Stimulated activated CD8-positive, alpha-beta memory T cell treated with anti-CD3 and anti-CD28 coated beads, Interleukin-15, amount 100 ng/mL, for 48 hours (primary cell): ENCODE data around the gene PPIF.
"Not testable (repeated sequence)": the region's sequence is repeated elsewhere in the genome, so short reads cannot be mapped to it uniquely, and the experiment has no call there.

Source experiments
- DNase-seq, 2 donors: peaks; one replicate each; pipeline ENCODE4 v3.0.0-alpha.2; 2020; ENCODE audit warnings: low read depth in 2 of 2

PPIF gene

DNA sequence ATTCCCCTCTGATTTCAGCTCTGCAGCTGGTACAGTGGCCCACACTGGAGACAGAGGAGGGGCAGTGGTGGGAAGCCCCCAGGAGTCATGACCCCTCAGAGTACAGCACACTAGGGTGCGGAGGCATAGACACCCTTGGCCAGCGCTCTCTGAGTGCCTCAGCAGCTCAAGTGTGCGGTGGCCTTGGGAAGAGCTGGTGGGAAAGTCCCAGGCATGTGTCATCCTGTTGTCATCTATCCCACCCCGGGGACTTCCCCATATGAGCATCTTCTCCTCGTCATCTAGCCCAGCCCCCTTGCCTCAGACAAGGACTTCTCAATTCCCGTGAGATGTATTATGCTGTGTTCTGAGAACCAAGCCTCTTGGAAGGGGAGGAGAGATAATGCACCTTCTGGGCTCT is 15.6 kb upstream of the PPIF start:
- DNase-seq: peak; percentile 82

DNA sequence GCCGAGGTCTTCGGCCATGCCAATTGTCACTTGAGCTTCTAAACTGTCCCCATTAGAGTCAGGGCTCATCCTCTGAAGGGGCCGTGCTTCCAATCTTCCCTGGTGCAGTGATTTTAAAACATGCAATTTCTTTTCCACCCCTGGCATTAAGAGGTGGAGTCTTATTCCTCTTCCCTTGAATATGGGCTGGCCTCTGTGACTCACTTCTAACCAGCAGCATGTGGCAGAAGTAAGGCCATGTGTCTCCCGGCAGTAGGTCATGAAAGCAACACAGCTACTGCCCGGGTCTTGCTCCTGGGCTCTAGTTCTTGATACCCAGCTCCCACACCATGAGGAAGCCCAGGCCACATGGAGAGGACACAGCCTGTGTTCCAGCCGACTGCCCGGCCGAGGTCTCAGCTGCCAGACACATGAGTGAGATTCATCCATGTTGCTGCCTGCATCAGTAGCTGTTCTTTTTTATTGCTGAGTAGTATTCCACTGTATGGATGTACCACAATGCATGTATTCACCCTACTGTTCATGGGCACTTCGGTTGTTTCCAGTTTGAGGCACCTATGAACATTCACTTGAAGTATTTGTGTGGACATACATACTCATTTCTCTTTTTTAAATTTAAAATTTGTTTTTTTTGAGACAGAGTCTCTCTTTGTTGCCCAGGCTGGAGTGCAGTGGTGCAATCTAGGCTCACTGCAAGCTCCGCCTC is 14.5 kb upstream of the PPIF start:
- DNase-seq: not testable (repeated sequence)

DNA sequence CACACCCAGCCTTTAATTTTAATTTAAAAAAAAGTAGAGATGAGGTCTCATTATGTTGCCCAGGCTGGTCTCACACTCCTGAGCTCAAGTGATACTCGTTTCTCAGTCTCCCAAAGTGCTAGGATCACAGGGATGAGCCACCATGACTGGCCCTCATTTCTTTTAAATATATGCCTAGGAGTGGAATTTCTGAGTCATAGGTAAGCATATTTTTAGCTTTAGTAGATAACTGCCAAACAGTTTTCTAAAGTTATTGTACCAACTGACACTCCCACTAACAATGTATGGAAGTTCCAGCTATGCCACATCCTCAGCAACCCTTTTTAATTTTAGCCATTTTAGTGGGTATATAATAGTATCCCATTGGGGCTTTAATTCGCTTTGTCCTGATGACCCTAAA is 13.8 kb upstream of the PPIF start:
- no peak for DNase-seq

DNA sequence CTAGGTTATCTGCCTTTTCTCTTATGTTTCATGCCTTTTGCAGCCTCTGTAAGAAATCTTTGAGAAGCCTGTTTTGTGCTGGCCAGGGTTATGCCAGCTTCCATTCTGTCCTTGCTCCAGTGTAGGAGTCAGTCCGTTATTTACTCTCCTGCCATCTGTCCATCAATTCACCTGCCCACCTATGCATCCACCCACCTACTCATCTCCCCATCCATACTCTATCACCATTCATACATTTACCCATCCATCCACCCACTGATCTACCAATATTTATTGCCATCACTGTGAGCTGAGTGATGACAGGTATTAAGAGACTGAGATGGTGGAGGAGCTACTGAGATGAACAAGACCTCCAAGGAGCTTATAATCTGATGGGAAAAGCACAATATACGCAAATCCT is 12.7 kb upstream of the PPIF start:
- DNase-seq: no peak

DNA sequence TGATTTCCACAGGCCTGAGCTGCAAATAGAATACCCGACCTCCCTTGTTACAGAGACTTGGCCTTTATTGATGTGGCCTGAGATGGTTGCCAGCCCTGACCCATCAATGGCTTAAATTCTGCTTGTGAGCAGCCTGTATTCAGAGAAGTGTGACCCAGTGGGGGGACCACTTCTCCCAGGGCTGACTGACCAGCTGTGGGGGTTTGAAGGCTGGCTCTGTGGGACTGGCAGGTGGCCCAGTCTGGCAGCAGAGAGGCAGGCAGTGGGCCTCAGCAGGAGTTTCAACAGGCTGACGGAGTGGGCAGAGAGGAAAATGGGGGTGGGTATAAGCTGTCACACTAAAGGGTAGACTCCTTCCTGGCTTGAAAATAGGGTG is 12.2 kb upstream of the PPIF start:
- DNase-seq: no peak

DNA sequence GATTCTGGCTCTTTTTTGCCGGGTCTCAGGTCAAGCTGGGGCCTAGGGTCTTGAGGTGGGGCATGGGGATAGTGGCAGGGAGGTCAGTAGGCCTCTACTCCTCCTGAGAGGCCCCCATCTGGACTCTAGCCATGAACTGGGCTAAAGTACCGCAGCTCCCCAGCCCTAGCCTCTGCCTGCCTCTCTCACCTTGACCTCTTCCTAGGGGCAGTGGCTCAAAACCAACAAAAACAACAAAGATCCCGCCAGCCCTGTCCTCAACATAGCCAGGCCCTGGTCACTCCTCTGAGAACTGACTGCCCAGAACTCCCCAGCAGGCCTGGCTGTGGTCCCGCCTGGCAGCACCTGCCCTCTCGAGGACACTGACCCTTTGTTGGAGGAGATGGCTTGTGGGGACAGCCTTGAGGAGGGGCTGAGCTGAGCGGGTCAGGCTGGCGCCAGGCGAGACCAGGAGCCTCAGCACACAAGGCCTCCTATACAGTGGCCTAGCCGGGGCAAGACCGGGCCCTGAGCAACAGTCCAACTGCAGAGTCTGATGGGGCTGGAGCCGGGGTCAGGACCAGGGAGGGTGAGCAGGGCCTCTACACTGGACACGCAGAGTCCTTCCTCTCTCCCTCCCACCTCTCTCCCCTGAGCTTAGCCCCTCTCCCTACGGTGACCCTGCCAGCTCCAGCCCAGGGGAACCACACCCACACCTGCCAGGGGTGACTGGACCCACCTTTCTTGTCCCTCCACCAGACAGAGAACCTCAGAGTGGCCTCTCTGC is 11.6 kb upstream of the PPIF start:
- no peak for DNase-seq

DNA sequence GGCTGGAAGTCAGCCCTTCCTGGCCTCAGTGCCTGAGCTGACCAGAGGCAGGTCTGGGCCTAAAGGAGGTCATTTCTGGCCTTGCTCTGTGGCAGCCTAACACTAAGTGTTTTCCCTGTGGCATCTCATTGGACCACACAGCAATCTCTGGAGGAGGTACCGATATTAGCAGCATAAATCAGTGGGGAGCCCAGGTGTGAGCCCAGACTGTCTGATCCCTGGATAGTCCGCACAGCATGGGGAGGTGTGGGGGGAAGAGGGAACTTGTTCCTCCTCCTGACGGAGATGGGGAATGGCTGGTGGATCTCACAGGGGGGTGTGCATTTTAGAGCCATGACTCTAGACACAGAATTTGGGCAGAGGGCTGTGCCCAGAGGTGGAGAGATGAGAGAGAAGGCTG is 11.0 kb upstream of the PPIF start:
- no peak for DNase-seq

DNA sequence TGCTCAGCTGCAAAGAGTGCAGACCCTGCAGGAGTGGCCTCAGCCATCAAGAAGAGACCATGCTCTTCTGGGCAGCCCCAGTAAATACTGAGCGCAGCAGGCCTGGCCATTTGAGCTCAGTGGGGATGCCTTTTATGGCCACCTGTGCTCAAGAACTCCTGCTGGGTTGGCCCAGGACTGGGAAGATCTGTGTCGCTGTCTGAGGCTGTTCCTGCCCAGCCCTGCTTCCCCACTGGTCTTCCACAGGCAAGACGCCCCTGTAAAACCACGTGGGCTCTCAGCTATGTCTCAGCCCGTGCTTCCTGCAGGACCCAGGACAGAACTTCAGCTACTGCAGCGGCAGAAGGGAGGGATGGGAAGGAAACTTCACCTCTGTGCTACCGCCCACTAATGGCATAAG is 10.5 kb upstream of the PPIF start:
- no peak for DNase-seq

DNA sequence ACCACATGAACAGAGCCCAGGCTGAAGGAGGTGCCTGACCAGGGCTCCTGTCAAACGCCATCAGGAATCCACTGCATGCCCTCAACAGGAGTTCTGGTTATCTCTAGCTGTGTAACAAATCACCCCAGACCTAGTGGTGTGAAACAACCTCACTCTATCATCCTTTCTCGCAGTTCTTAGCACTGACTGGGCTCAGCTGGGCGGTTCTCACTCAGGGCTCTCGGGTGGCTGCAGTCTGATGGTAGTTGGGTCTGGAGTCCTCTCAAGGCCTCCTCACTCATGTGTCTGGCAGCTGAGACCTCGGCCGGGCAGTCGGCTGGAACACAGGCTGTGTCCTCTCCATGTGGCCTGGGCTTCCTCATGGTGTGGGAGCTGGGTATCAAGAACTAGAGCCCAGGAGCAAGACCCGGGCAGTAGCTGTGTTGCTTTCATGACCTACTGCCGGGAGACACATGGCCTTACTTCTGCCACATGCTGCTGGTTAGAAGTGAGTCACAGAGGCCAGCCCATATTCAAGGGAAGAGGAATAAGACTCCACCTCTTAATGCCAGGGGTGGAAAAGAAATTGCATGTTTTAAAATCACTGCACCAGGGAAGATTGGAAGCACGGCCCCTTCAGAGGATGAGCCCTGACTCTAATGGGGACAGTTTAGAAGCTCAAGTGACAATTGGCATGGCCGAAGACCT is 9.3 kb upstream of the PPIF start:
- DNase-seq: not testable (repeated sequence)

DNA sequence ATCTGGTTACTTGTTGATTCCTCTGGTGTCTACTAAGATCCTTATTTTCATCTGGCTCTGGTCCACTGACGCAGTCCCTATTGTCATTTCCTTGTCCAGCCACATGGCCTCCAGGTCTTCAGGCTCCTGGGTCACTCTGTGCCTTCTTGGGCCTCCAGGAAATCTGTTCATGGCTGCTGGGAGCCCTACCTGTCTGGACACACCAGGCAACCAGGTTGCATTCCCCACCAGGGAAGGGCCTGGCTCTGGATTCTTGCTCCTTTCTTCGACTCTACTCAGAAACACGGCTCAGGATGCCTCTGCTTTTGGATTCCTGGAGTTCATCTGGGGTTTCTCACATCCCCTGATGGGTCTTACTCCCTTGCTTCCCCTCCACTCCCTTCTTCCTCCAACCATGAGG is 8.0 kb upstream of the PPIF start:
- DNase-seq: no peak

DNA sequence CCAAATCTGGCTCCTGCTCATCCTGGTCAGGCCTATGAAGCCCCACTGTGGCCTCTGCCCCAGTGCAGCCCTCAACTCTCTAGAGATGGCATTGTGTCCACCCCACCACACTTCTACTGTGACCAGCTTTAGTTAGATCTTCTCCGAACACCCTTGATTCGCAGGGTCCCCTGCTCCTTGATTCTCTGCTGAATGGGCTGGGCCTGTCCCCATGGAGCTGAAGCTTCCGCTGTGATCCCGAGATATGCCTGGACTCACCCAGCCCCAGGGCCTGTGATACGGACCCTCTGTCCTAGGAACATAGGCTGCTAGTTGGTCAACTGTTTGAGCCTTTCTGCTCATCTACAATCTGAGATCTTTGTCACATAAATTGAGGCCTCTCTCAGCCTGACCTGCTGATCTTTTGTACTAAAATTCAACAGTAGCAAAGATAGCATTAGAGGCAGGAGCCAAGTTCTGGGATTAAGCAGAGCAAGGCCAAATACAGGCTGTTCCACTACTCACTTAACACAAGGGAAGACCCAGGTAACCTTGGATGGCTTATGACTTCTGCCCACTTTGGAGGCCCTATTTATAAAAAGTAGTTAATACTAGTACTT is 6.5 kb upstream of the PPIF start:
- no peak for DNase-seq

DNA sequence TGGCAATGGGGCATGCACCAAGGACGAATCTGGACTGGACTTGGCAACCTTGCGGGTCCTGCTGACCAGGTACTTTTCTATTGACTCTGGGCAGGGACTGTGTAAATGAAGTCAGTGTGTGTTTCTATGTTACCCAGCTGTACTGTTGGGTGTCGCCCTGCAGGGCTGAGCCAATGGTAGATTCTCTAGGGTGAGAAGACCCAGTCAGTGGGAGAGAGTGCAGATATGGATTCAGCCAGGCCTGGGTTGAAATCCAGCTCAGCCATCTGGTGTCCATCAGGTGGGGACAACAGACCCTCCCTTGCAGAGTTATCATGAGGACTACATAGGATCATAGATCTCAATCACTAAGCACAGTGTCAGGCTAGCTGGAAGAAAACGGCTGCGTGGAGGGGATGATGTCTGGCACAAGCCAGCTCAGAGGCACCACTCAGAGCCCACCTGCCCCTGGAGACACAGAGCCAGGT is 4.9 kb upstream of the PPIF start:
- DNase-seq: no peak

DNA sequence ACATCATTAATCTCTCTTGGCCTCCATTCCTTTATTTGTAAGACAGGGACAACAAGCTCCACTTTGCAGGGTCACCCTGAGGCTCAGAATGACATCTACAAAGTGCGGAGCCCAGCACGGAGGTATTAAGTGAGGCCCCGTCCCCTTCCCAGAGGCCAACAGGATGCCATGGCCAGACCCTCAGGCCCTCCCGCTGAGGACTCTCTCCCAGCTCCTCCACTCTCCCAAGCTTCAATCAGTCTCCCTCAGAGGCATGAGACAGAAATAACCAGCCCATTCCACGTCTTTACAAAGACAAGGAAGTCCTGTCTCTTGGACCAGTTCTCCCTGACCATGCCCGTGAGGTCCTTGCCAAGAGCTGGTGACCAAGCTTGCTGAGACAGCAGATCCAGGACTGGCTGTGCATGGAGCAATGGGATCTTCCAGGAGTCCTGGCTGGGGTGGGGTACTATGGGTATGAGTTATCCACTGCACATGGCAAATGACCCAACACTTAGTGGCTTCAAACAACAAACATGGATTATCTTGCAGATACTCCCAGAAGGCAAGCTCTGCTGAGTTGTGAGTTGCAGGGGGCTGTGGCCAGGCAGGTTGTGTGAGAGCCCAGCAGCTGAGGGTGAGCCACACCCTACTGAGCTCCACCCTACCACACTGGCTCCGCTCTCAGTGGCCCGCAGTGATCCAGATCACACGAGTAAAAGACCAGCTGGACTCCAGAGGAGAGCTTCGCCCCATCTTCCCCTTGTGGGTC is 4.3 kb upstream of the PPIF start:
- DNase-seq: no peak

DNA sequence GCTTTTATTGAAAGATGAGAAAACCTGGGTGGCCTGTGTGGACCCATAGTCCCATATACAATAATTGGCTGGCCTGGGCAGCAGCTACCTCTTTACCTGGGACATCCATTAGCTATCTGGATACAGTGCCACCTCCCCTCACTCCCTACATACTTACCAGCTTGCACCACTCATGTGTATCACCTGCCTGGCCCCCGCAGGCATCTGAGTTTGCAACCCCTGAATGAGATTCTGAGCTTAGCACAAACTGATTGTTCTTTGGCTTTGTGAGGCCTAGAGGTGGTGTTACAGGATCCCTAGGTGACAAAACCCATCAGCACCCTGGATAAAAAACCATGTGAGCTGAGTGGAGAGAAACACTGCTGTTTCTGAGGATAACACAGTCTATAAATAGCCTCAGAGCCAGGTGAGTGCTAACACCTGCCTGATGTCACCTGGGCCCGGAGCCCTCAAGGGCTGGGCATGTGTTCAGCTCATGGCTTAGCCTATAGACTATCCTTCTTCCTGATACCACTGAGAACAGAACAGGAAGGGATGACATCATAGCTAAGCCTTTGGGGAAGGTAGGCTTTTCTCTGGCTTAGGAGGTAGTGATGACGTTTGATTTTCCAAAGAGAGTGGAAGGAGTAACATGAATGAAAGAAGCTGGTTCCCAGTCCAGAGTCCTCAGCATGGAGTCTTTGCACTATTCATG is 2.6 kb upstream of the PPIF start:
- DNase-seq: no peak

DNA sequence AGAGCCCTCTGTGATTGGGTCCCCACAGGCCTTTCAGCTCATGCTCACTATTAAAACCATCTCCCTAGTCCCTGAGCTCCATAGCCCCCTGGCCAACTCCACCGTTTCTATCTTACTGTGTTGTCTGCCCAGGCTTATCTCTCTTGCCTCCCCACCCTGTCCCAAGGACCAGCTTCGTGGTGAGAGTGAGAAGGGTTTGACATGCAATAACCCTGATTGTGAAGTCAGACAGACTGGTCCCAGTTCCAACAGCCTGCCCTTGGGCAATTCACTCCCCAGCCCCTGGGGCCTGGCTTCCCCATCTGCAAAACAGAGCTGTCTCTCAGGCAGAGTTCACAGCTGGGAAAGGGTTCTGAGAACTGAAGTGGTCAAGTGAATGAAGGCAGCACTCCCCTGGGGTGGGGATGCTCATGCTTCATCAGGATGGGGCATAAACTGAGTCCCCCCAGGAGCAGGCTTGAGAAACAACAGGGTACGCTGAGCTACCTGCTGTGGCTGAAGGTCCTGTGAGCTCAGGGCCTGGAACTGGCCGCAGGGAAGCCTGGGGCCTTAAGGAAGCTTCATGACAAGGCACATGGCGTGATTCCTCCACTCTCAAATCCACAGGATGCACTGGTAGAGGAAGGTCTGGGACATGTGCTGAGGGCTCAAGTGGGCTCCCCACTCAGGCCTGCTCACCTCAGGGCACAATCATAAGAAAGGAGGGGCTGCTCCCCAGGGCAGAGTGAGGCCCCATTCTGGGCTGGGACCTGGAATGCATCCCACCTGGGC is 1.8 kb upstream of the PPIF start:
- DNase-seq: no peak

DNA sequence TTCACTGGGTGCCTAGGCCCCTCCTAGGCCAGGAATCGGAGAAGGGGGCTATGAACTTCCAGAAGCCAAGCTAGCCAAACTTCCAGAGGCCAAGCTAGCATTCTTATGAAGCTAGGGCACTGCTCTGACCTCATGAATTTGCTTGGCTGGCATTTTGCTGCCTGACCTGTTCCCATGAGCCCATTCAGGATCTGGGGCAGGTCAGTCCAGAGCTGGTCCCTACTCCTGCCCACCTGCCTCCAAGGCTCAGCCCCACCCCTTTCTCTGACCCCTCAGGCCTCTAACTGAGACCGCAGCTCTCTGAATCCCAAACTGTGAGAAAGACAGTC is 1.3 kb upstream of the PPIF start:
- no peak for DNase-seq

DNA sequence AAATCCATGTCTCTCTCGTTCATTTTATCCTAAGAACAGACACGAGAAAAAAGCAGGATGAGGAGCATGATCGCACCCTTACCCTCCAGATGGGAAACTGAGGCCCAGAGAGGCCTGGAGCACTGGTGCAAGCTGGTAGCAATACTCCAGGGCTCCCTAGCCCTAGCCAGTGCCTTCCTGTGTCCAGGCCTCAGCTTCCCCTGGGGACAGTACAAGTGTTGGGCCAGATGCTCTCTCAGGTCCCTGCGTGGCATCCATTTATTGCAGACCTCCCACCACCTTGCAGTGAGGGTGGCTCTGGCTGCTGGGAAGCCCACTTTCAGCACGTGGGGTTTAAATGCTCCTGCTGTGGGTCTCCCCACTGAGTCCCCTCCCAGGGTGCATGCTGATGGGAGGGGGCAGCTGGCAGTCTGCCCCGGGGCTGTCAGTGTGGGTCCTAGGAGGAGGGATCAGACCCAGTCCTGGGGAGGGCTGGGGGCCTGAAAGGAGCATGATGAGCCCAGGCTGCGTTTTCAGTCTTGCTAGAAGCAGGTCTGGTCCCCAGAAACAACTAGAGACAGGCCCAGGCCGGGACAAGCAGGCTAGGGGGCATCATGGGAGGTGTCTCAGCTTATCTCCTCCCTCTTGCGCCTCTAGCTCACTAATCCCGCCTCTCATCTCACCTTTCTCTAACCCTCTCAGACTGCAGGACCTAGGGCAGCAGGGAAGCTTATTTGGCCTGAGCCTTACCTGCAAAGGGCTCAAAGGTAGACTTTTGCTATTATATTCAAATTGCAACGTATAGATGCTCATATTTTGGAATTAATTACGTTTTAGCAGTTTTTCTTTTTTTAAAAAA is 662 bp upstream of the PPIF start:
- DNase-seq: no peak

DNA sequence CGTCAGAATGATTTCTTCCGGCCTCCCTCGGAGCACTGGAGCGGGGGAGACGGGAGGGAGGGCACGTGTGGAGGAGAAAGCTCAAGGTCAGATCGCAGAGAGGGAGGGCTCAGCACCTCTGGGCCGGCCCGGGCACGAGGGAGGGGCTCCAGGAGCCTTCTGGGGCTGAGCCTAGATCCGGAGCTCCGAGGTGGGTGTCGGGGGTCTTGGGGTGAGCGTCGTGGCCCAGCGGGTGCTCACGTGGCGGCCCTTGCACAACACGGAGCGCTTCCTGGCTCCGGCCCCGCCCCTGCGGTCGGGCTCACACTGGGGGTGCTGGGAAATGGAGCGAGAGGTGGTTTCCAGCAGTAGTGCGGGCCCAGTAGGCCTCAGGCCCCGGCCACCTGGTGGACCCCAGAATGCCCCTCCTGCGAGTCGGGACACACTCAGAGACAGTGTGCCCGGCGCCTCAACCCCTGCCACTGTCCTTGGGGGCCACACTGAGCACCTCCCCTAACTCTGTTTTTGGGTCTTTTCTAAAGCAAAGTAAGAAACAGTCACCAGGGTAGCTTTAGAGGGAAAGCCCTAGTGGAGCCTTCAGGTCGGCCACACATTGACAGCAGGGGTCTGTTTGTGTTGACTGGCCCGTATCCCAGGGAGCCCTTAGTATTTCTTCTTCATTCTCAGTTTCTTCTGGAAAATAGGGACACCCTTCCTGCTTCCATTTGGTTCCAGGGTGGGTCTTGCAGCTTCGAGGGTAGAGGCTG is 798 bp downstream of the PPIF start:
- DNase-seq: peak; percentile 71 to 72

DNA sequence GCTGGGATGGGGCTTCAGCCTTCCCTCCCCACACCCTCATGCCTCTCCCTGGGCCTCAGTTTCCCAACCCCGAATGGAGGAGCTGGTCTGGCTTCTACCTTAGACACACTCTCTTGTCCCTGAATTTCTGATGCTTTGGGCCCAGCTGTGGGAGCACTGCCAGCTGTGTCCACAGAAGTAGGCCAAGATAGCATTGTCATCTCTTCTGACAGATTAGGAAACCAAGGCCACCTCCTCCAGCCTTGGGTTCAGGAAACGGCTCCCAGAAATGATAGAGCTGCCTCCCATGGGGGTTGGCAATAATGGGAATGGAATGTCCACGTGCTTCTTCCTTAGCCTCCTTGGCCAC is 1.3 kb downstream of the PPIF start:
- no peak for DNase-seq
